Activated T-helper 9 cell treated with anti-CD3 and anti-CD28 coated beads, Interleukin-2, amount 50 U/mL, for 16 hours (primary cell): ENCODE results near the gene UGT1A6.

Source experiments
- DNase-seq: peaks from one replicate; pipeline ENCODE4 v3.0.0-alpha.2; 2020; ENCODE audit warnings: low read depth

Gene UGT1A6

DNA sequence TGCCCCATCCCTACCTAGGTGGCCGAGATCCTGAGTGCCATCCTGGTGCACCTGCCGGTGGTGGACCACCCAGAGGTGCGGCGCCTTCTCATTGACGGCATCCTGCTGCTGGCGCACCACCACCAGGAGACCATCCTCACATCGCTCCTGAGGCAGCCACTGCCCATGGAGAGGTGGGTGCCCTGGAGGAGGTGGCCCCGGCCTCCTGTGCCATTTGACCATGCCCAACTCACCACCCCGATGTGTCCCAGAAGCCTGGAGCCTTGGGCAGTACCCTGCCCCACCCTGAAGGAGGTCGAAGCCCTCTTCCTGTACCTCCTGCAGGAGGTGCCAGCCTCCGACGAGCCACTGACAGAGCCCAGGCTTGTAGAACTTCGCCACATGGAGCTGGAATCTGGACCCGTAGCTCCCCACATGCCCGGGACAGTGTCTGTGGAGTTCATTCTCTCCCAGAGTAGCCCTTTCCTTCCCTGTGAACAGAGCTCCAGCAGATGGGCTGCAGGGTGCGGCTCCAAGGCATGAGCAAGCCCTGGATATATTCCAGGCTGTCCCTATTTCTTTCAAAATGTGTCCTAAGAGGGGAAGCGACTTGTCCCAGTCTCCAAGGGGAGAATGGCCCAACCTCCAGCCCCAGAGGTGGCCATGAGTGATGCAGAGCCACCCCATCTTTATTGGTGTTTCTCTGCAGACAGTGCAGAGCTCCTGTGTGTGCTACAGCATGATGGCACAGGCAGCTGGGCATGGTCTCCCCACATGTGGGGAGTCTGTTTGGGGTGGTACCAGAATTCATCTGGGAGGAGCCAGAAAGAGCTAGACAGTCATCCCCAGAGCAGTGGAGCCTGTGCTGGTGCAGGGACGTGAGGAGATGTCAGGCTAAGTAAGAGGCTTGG lies 127.4 kb downstream of the UGT1A6 start:
- DNase-seq: no peak

DNA sequence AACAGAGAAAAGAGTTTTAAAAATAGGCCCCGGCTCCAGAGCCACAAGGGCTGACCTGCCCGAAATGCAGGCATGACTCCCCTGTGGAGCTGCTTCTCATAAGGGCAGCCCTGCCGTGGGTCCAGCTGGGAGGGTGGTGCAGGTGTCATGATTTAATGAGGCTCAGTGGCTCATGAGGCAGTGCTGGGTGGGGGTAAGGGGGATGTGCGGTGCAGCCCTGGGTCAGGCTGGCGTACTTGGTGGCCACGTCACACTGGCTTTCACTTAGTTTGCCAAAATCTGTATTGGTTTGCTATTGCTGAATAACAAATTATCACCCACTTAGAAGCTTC lies 128.1 kb downstream of the UGT1A6 start:
- no peak for DNase-seq

GRCh38 chr2:233821196-233821595 lies 128.5 kb downstream of the UGT1A6 start:
- DNase-seq: no peak

DNA sequence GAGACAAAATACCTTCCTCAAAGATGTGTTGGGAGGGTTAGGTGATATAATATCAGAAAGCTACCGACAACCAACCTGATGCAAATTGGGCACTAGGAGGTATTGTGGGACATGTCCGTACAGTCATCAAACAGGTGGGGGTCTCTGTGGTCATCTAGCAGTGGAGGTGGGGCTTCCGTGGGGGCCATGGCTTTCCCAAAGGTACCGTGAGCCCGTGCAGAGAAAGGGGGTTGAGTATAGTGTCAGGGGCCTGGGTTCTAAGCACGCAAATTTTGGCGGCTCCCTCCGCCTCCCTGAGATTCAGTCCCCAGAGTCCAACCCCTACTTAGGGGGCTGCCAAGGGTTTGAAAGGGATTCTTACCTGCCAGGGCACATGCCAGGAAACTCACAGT lies 129.0 kb downstream of the UGT1A6 start:
- no peak for DNase-seq

GRCh38 chr2:233822101-233822771 lies 129.5 kb downstream of the UGT1A6 start:
- no peak for DNase-seq
